GM21367 (cell line): ENCODE measurements around the gene FUT8.
"Not testable (repeated sequence)": the region's sequence is repeated elsewhere in the genome, so short reads cannot be mapped to it uniquely, and the experiment has no call there.

Source experiments
- ATAC-seq: cut with Tn5 transposase; IDR thresholded peaks from one replicate; pipeline ENCODE4 v1.9.1; 2021; ENCODE audit not compliant: unreplicated experiment

Gene FUT8

GRCh38 chr14:65415613-65416012 lies 3.1 kb downstream of the FUT8 start:
- ATAC-seq = no peak

- no peak for ATAC-seq
These were observed 7.2 kb downstream of the FUT8 start for GRCh38 chr14:65419593-65420252.

- no peak for ATAC-seq
These were observed 8.9 kb downstream of the FUT8 start for GRCh38 chr14:65421201-65421981.

- ATAC-seq = no peak
These were observed 9.7 kb downstream of the FUT8 start for GRCh38 chr14:65422088-65422834.

GRCh38 chr14:65423982-65424381 lies 11.5 kb downstream of the FUT8 start:
- no peak for ATAC-seq

- ATAC-seq = no peak
These were observed 12.0 kb downstream of the FUT8 start for GRCh38 chr14:65424531-65424930.

GRCh38 chr14:65425885-65426284 lies 13.4 kb downstream of the FUT8 start:
- no peak for ATAC-seq

GRCh38 chr14:65426902-65427301 lies 14.4 kb downstream of the FUT8 start:
- ATAC-seq = not testable (repeated sequence)

- no peak for ATAC-seq
These were observed 16.2 kb downstream of the FUT8 start for GRCh38 chr14:65428691-65429090.

GRCh38 chr14:65429757-65430156 lies 17.2 kb downstream of the FUT8 start:
- ATAC-seq = no peak

- ATAC-seq = no peak
These were observed 18.7 kb downstream of the FUT8 start for GRCh38 chr14:65431245-65431644.

GRCh38 chr14:65431951-65432350 lies 19.4 kb downstream of the FUT8 start:
- ATAC-seq = no peak

- ATAC-seq = no peak
These were observed 19.9 kb downstream of the FUT8 start for GRCh38 chr14:65432361-65432948.

- no peak for ATAC-seq
These were observed 20.6 kb downstream of the FUT8 start for GRCh38 chr14:65433157-65433556.

- ATAC-seq = no peak
These were observed 21.1 kb downstream of the FUT8 start for GRCh38 chr14:65433646-65434045.

- no peak for ATAC-seq
These were observed 21.8 kb downstream of the FUT8 start for GRCh38 chr14:65434216-65434850.

GRCh38 chr14:65438266-65438933 lies 25.9 kb downstream of the FUT8 start:
- ATAC-seq = no peak

- ATAC-seq = no peak
These were observed 26.6 kb downstream of the FUT8 start for GRCh38 chr14:65439117-65439516.

- no peak for ATAC-seq
These were observed 27.7 kb downstream of the FUT8 start for GRCh38 chr14:65440230-65440629.

- ATAC-seq = no peak
These were observed 31.7 kb downstream of the FUT8 start for GRCh38 chr14:65444230-65444629.
